Caco-2 (cell line): ENCODE data around the gene DNAH8. TPM values are rescaled to one million over a fixed set of nuclear protein-coding genes. Genes with fewer than 3 reads are reported as not detected.

Experiments used
- BruUV-seq: library from RNA; stranded (reverse); fragments of 400-500 nt; replicated peaks from 2 replicates; lab custom pipeline; 2021; lab: Mats Ljungman, UMichigan
- CTCF ChIA-PET: fragments of 300-600 bp; sonication (Branson Sonifier 250); formaldehyde crosslinking; loops from one replicate; lab custom pipeline; 2022; ENCODE audit warnings: antibody characterized with exemption; lab: Charles Lee
- POLR2A ChIA-PET: fragments of 300-600 bp; sonication (Branson Sonifier 250); formaldehyde crosslinking; loops from one replicate; lab custom pipeline; 2022; ENCODE audit warnings: antibody characterized with exemption; lab: Charles Lee
- DNase-seq, 2 experiments: peaks; one replicate each; pipeline versions ENCODE4 v3.0.0 to v3.0.0-alpha.2; 2020 to 2022
- H3K27me3 ChIP-seq: replicated peaks from 2 replicates; pipeline ENCODE4 v1.6.0; 2011; ENCODE audit warnings: low read length; ENCODE audit not compliant: control insufficient read depth, insufficient read depth
- H3K36me3 ChIP-seq: 2 replicates; pipeline ENCODE4 v1.5.1; 2011; ENCODE audit warnings: low read length; ENCODE audit not compliant: control insufficient read depth, insufficient read depth
- H3K4me1 ChIP-seq: fragments of 250-450 bp; sonication (Bioruptor Pico); 2 replicates; pipeline ENCODE4 v1.5.1; 2020; ENCODE audit warnings: mild to moderate bottlenecking
- H3K4me3 ChIP-seq: 2 replicates; pipeline ENCODE4 v1.5.1; 2011; ENCODE audit warnings: low read depth, mild to moderate bottlenecking, control low read depth, low read length
- H3K9me3 ChIP-seq: fragments of 250-450 bp; sonication (Bioruptor Pico); 2 replicates; pipeline ENCODE4 v1.5.1; 2020; ENCODE audit warnings: mild to moderate bottlenecking, moderate library complexity
- H3K27ac Mint-ChIP-seq: one replicate; pipeline ENCODE4 v1.8.0; 2022; ENCODE audit warnings: mixed read lengths; ENCODE audit not compliant: unreplicated experiment
- H3K27me3 Mint-ChIP-seq: one replicate; pipeline ENCODE4 v1.8.0; 2022; ENCODE audit warnings: mixed read lengths; ENCODE audit not compliant: insufficient read depth, unreplicated experiment
- H3K36me3 Mint-ChIP-seq: one replicate; pipeline ENCODE4 v1.8.0; 2022; ENCODE audit warnings: mild to moderate bottlenecking, mixed read lengths; ENCODE audit not compliant: insufficient read depth, unreplicated experiment
- H3K4me1 Mint-ChIP-seq: one replicate; pipeline ENCODE4 v1.8.0; 2022; ENCODE audit warnings: low read depth, mixed read lengths; ENCODE audit not compliant: unreplicated experiment
- H3K4me3 Mint-ChIP-seq: one replicate; pipeline ENCODE4 v1.8.0; 2022; ENCODE audit warnings: mild to moderate bottlenecking, moderate library complexity, mixed read lengths; ENCODE audit not compliant: unreplicated experiment
- H3K9me3 Mint-ChIP-seq: one replicate; pipeline ENCODE4 v1.8.0; 2022; ENCODE audit warnings: mixed read lengths; ENCODE audit not compliant: unreplicated experiment
- CTCF ChIP-seq, 2 experiments: fragments of 200-600 bp in 1 of 2; IDR thresholded peaks; 1 replicate in 1 of 2; 2 replicates in 1 of 2; pipeline versions ENCODE4 v1.5.1 to v1.8.0; 2011 to 2022; ENCODE audit warnings: antibody characterized with exemption in 1 of 2, control low read depth in 1 of 2, inconsistent platforms in 1 of 2, low read depth in 1 of 2, low read length in 1 of 2, mild to moderate bottlenecking in 1 of 2, moderate library complexity in 1 of 2; ENCODE audit not compliant: insufficient read depth in 1 of 2, severe bottlenecking in 1 of 2, unreplicated experiment in 1 of 2
- intact Hi-C: fragments of 100-400 bp; cut with micrococcal nuclease; formaldehyde crosslinking; loops from one replicate; pipeline ENCODE4 v1.10.0; 2022; ENCODE audit not compliant: unreplicated experiment
- total RNA-seq: library from RNA; stranded (reverse); gene quantifications from 2 replicates; pipeline ENCODE4 v1.2.3, GENCODE V29; 2022

DNAH8 gene
- total RNA-seq, 1 experiment from 2014 or later = not detected

DNA sequence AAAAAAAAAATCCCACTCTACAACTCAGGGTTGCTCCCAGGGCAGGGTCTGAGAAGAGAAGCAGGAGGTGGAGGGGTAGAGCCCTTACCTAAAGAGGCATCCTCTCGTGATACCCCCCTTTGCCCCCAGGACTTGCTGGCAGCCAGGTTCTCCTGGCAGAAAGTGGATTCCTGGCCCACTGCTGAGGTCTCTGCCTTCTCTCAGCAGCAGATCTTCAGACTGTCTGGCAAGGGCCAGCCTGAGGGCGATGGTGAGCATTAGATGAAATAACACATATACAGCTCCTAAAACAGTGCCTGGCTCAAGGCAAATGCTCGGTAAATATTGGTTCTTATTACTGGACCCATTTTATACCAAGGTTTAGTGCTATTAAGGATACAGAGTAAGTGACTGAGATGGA is 328.7 kb downstream of the DNAH8 start:
- H3K36me3 Mint-ChIP-seq = no peaks in the 10 kb centered on the region

DNA sequence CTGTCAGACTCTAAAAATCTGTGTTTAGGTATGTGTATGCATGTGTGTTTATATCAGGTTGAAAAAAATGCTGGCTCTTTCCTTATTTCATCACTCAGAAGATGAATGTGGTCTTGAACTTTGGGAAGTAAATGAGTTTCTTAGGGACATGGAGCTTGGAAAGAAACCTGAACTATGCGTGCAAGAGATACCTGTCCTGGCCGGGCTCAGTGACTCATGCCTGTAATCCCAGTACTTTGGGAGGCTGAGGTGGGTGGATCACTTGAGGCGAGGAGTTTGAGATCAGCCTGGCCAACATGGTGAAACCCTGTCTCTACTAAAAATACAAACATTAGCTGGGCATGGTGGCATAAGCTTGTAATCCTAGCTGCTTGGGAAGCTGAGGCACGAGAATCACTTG is 329.1 kb downstream of the DNAH8 start:
- DNase-seq = no peak
- no peaks in the 10 kb centered on the region for H3K27me3 Mint-ChIP-seq
- CTCF ChIA-PET = no interaction called here
- Histone ChIP-seq H3K4me3 (no peak overlapping the region), H3K9me3 (no peaks in the 10 kb centered on the region), H3K4me1 (no peaks in the 10 kb centered on the region), H3K27me3 (peaks cover 2% of the 10 kb centered on the region; the same call in 1 of the 2 replicates), H3K36me3 (no peaks in the 10 kb centered on the region)
- no TSS peak for BruUV-seq
- POLR2A ChIA-PET = no interaction called here
- H3K36me3 Mint-ChIP-seq = no peaks in the 10 kb centered on the region
- H3K4me1 Mint-ChIP-seq = no peaks in the 10 kb centered on the region
- no peak overlapping the region for H3K27ac Mint-ChIP-seq
- intact Hi-C loops = no loop called here
- H3K9me3 Mint-ChIP-seq = no peaks in the 10 kb centered on the region
- TF ChIP-seq CTCF (IDR thresholded peaks at IDR 0.05; ENCODE audit: insufficient read depth in 1 of 2, low read depth in 1 of 2, low read length in 1 of 2, severe bottlenecking in 1 of 2, unreplicated experiment in 1 of 2) = no peak
- no peak overlapping the region for H3K4me3 Mint-ChIP-seq

More for the DNA sequence above, 328.7 kb downstream of the DNAH8 start:
- no peak for DNase-seq
- Mint-ChIP-seq H3K27me3 (peaks cover under 1% of the 10 kb centered on the region), H3K4me1 (no peaks in the 10 kb centered on the region), H3K9me3 (no peaks in the 10 kb centered on the region), H3K4me3 (no peak overlapping the region), H3K27ac (no peak overlapping the region)
- ChIA-PET CTCF (no interaction called here), POLR2A (no interaction called here)
- BruUV-seq = no TSS peak
- H3K36me3 ChIP-seq = no peaks in the 10 kb centered on the region
- intact Hi-C loops = no loop called here
- no peak for TF ChIP-seq CTCF (IDR thresholded peaks at IDR 0.05; ENCODE audit: insufficient read depth in 1 of 2, low read depth in 1 of 2, low read length in 1 of 2, severe bottlenecking in 1 of 2, unreplicated experiment in 1 of 2)
- H3K9me3 ChIP-seq = no peaks in the 10 kb centered on the region
- no peaks in the 10 kb centered on the region for H3K4me1 ChIP-seq
- H3K27me3 ChIP-seq = peaks cover 2% of the 10 kb centered on the region; the same call in 1 of the 2 replicates
- H3K4me3 ChIP-seq = no peak overlapping the region

- BruUV-seq = no TSS peak
- Histone ChIP-seq H3K36me3 (no peaks in the 10 kb centered on the region), H3K9me3 (no peaks in the 10 kb centered on the region), H3K4me1 (no peaks in the 10 kb centered on the region), H3K27me3 (no peaks in the 10 kb centered on the region), H3K4me3 (no peak overlapping the region)
- no peaks in the 10 kb centered on the region for H3K9me3 Mint-ChIP-seq
- H3K36me3 Mint-ChIP-seq = no peaks in the 10 kb centered on the region
- no peak for DNase-seq
- ChIA-PET CTCF (no interaction called here), POLR2A (no interaction called here)
- no peak overlapping the region for H3K27ac Mint-ChIP-seq
- TF ChIP-seq CTCF (IDR thresholded peaks at IDR 0.05; ENCODE audit: insufficient read depth in 1 of 2, low read depth in 1 of 2, low read length in 1 of 2, severe bottlenecking in 1 of 2, unreplicated experiment in 1 of 2) = no peak
- H3K27me3 Mint-ChIP-seq = no peaks in the 10 kb centered on the region
- H3K4me3 Mint-ChIP-seq = no peak overlapping the region
- intact Hi-C loops = no loop called here
- no peaks in the 10 kb centered on the region for H3K4me1 Mint-ChIP-seq
Observed at GRCh38 chr6:39047434-39048327, 332.6 kb downstream of the DNAH8 start.
